GM13977 (cell line): ENCODE data around the gene TIGAR.

Experiments used
- DNase-seq: peaks from one replicate; pipeline ENCODE4 v3.0.0; 2012; ENCODE audit warnings: low spot score
- in situ Hi-C: fragments of 300-500 bp; cut with MboI; formaldehyde crosslinking; loops from one replicate; pipeline ENCODE4 v1.12.0; 2022; ENCODE audit warnings: low sequenced_read_pairs, low pct_unique_long_range_greater_than_20kb, mixed read lengths, inconsistent platforms; ENCODE audit not compliant: unreplicated experiment
- TF ChIP-seq, protein P1 (sequence below): IDR thresholded peaks from 2 replicates; pipeline ENCODE4 v1.5.1; 2012; ENCODE audit warnings: mild to moderate bottlenecking, control low read depth; ENCODE audit not compliant: insufficient read depth; ENCODE audit errors: extremely low read depth, missing control alignments

The TIGAR gene

DNA sequence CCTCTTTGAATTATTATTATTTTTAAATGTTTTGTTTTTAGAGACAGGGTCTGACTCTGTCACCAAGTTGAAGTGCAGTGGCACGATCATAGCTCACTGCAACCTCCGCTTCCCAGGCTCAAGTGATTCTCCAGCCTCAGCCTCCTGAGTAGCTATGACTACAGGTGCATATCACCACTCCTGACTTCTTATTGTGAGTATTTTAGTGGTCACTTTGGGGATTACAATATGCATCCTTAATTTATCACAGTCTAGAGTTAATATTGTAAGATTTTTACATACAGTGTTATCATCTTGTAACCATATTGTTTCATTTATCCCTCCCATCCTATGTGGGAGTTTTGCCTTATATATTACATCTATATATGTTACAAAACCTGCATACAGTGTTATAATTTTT, 45.1 kb downstream of the TIGAR start:
- DNase-seq, result no peak
- TF ChIP-seq, protein P1, sequence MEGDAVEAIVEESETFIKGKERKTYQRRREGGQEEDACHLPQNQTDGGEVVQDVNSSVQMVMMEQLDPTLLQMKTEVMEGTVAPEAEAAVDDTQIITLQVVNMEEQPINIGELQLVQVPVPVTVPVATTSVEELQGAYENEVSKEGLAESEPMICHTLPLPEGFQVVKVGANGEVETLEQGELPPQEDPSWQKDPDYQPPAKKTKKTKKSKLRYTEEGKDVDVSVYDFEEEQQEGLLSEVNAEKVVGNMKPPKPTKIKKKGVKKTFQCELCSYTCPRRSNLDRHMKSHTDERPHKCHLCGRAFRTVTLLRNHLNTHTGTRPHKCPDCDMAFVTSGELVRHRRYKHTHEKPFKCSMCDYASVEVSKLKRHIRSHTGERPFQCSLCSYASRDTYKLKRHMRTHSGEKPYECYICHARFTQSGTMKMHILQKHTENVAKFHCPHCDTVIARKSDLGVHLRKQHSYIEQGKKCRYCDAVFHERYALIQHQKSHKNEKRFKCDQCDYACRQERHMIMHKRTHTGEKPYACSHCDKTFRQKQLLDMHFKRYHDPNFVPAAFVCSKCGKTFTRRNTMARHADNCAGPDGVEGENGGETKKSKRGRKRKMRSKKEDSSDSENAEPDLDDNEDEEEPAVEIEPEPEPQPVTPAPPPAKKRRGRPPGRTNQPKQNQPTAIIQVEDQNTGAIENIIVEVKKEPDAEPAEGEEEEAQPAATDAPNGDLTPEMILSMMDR, result no peak
- in situ Hi-C loops, result no loop called here

DNA sequence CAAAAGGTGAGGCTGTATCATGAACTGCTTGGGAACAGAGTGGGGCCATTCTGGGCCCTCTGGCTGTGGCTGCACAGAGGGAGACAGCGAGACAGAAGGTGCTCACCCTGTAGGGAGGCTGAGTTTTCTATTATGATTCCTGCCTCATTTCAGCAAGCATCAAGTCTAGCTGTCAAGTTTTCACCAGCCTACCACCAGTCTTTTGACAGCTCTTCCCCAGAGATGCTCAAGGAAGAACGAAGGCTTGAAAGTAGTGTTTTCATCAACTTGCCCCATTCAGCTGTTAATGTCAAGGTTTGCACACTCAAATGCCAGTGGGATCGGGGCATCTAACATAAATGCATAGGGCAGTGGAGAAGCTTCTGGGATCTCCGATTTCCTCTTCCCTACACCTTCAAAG, 48.5 kb downstream of the TIGAR start:
- in situ Hi-C loops, result no loop called here

DNA sequence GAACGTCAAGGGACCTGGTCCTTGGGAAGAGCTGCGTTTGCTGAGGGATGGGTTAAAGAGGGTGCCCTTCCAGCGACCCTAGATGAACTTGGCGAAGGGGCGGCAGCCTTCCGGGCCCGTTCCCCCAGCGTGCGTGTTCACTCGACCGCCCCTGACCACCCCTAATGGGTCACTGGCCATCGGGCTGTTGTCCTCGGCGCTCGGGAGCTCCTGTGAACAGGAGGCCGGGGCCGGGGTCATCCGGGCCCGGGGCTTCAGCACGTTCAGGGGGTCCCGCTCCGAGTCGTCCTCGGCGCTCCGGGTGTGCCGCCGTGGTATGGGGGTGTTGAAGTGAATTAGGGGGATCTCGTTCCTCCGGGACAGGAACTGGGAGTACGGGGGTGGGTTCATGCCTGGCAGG, 49.3 kb downstream of the TIGAR start:
- no peak for DNase-seq
- TF ChIP-seq, protein P1, result no peak
- in situ Hi-C loops, result no loop called here

More for the DNA sequence above, 48.5 kb downstream of the TIGAR start:
- DNase-seq, result no peak
- TF ChIP-seq, protein P1, result no peak

DNA sequence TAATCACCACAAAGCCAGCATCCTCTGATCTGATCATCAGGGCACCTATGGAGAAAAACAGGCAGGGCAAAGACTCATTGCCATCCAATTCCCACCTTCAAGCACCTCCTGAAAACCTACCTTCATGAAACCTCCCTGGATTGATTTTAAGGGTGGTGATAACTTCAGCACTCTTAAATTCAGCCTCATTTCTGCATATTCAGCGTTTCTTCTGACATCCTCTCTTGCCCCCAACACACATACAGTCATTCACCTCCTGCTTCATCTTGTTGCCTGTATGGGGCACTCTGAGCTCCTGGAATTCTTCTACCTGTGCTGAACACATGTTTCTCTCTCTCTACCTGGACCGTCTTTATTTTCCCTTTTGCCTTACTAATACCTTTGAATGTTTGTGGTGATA, 51.6 kb downstream of the TIGAR start:
- TF ChIP-seq, protein P1, result no peak
- no peak for DNase-seq
- in situ Hi-C loops, result no loop called here

DNA sequence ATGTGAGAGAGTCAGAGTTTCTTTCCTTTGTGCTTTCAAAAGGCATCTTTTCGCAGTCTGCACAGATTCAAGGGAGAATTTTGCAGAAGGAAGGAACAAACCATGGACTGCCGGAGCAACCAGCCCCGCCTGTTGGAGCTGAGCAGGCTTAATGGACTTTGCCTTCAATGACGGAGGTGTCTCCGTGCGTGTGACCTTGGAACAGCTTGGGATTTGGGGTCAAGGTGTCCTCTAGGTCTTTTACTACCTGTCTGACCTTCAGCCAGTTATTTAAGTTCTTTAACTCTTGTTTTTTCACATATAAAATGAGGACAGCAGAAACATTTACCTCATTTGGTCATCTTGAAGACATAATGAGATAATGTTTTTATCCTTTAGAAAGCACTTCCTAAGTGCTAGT, 54.4 kb downstream of the TIGAR start:
- in situ Hi-C loops, result no loop called here
- TF ChIP-seq, protein P1, result no peak
- no peak for DNase-seq

DNA sequence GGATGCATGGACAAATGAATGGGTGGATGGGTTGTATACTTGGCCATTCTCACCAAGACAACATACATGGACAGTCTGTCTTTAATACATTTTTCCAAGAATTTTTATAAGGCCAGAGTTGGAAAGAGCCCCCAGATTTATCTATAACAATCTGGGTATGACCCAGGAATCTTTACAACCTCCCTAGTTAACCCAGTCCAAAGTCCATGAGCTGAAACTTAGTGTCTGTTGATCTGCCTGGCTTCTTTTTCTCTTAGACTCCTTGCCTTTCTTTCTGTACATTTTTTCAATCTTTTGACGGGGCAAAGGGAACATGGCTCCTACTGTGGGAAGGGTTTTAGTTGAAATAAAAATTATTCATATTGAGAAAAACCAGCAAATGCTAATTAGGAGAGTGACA, 57.8 kb downstream of the TIGAR start:
- in situ Hi-C loops, result no loop called here
- DNase-seq, result no peak
- TF ChIP-seq, protein P1, result no peak

DNA sequence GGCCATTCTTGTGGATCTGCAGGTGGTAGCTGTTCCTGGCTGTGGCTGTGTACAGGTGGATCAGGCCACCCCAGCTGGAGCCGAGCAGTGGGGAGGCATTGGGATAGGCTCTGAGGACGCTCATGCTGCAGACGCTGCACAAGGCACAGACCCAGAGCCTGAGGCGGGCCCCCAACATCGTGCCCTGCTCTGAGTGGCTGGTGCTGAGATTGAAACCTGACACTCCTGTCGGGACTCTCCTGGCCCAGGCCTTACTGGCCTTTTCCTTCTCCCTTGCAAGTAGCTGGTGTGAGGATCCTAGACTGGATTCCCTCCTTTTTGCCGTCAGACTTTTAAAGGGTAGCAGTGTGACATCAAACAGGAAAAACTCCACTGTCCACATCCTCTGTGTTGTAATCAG, 58.4 kb downstream of the TIGAR start, which contains the start of gene FGF23:
FGF23 (minus strand) TSS at position 308 of the 400 bp plus-strand sequence; CDS start at position 178, 130 bp downstream.
- TF ChIP-seq, protein P1, result no peak
- in situ Hi-C loops, result no loop called here
- DNase-seq, result no peak
